ENCODE data around the gene CPD. TPM values are rescaled to one million over a fixed set of nuclear protein-coding genes. Genes with fewer than 3 reads are reported as not detected.

CPD gene
- total RNA-seq, 2 donors from 2014 or later = 55.2 to 109 TPM

- no peak overlapping the region for H3K4me3 ChIP-seq
- peaks cover 41% of the 10 kb centered on the region for H3K36me3 ChIP-seq
- ATAC-seq (ENCODE audit: insufficient number of reproducible peaks, low FRiP score, low read depth) = no peak
- H3K27ac ChIP-seq = no peak overlapping the region
- no peak for DNase-seq (ENCODE audit: low spot score)
- peaks cover 0 to 10% of the 10 kb centered on the region in 2 donors for H3K4me1 ChIP-seq (ENCODE audit: control insufficient read depth in 1 of 2, low read depth in 2 of 2)
- no peaks in the 10 kb centered on the region for H3K9me3 ChIP-seq
- no peak for TF ChIP-seq CTCF (IDR thresholded peaks at IDR 0.05)
- H3K27me3 ChIP-seq (replicated peaks; ENCODE audit: insufficient read depth) = no peaks in the 10 kb centered on the region
These were observed 104.4 kb downstream of the CPD start for GRCh38 chr17:30483159-30483558.

GRCh38 chr17:30493780-30494179, 115.1 kb downstream of the CPD start:
- no peak for TF ChIP-seq CTCF (IDR thresholded peaks at IDR 0.05)
- peaks cover 53% of the 10 kb centered on the region for H3K36me3 ChIP-seq
- H3K27me3 ChIP-seq (replicated peaks; ENCODE audit: insufficient read depth) = peaks cover 3% of the 10 kb centered on the region
- no peaks in the 10 kb centered on the region for H3K9me3 ChIP-seq
- no peak overlapping the region for H3K4me3 ChIP-seq
- H3K4me1 ChIP-seq (ENCODE audit: control insufficient read depth in 1 of 2, low read depth in 2 of 2) = no peaks in the 10 kb centered on the region
- H3K27ac ChIP-seq = no peak overlapping the region
- ATAC-seq (ENCODE audit: insufficient number of reproducible peaks, low FRiP score, low read depth) (no peak), DNase-seq (ENCODE audit: low spot score) (no peak)

- no peak overlapping the region for H3K27ac ChIP-seq
- no peak overlapping the region for H3K4me3 ChIP-seq
- H3K36me3 ChIP-seq = peaks cover 48% of the 10 kb centered on the region
- H3K4me1 ChIP-seq (ENCODE audit: control insufficient read depth in 1 of 2, low read depth in 2 of 2) = no peaks in the 10 kb centered on the region
- peaks cover 3% of the 10 kb centered on the region for H3K27me3 ChIP-seq (replicated peaks; ENCODE audit: insufficient read depth)
- TF ChIP-seq CTCF (IDR thresholded peaks at IDR 0.05) = no peak
- no peaks in the 10 kb centered on the region for H3K9me3 ChIP-seq
- DNase-seq (ENCODE audit: low spot score) = no peak
- ATAC-seq (ENCODE audit: insufficient number of reproducible peaks, low FRiP score, low read depth) = no peak
These were observed 116.9 kb downstream of the CPD start for GRCh38 chr17:30495586-30495985.

- H3K27ac ChIP-seq = no peak overlapping the region
- H3K9me3 ChIP-seq = no peaks in the 10 kb centered on the region
- H3K27me3 ChIP-seq (replicated peaks; ENCODE audit: insufficient read depth) = no peaks in the 10 kb centered on the region
- peaks cover 39% of the 10 kb centered on the region for H3K36me3 ChIP-seq
- DNase-seq (ENCODE audit: low spot score) (no peak), ATAC-seq (ENCODE audit: insufficient number of reproducible peaks, low FRiP score, low read depth) (no peak)
- H3K4me1 ChIP-seq (ENCODE audit: control insufficient read depth in 1 of 2, low read depth in 2 of 2) = no peaks in the 10 kb centered on the region
- no peak for TF ChIP-seq CTCF (IDR thresholded peaks at IDR 0.05)
- no peak overlapping the region for H3K4me3 ChIP-seq
These were observed 124.8 kb downstream of the CPD start for GRCh38 chr17:30503558-30503957.

GRCh38 chr17:30505868-30506417, 127.2 kb downstream of the CPD start:
- DNase-seq (ENCODE audit: low spot score) (no peak), ATAC-seq (ENCODE audit: insufficient number of reproducible peaks, low FRiP score, low read depth) (no peak)
- Histone ChIP-seq H3K27me3 (replicated peaks; ENCODE audit: insufficient read depth) (no peaks in the 10 kb centered on the region), H3K4me3 (no peak overlapping the region), H3K9me3 (no peaks in the 10 kb centered on the region), H3K36me3 (peaks cover 29% of the 10 kb centered on the region), H3K4me1 (ENCODE audit: control insufficient read depth in 1 of 2, low read depth in 2 of 2) (no peaks in the 10 kb centered on the region), H3K27ac (no peak overlapping the region)
- TF ChIP-seq CTCF (IDR thresholded peaks at IDR 0.05) = no peak

All from thoracic aorta (tissue), 2 donors.